ENCODE measurements around the gene ASXL3.

ASXL3 gene

GRCh38 chr18:33733376-33733775 is 155.4 kb downstream of the ASXL3 start:
- Histone ChIP-seq H2AFZ (ENCODE audit: low read depth, low read length) (no peak overlapping the region), H4K20me1 (ENCODE audit: insufficient read depth, low read length) (no peaks in the 10 kb centered on the region), H3K36me3 (ENCODE audit: insufficient read depth, low read length) (no peaks in the 10 kb centered on the region), H3K79me2 (ENCODE audit: insufficient read depth, low read length) (no peaks in the 10 kb centered on the region), H3K9me3 (ENCODE audit: insufficient read depth, low read length, severe bottlenecking) (no peaks in the 10 kb centered on the region), H3K4me2 (ENCODE audit: insufficient read depth, low read length) (no peak overlapping the region), H3K4me1 (ENCODE audit: insufficient read depth, low read length) (no peaks in the 10 kb centered on the region), H3K4me3 (ENCODE audit: low read depth in 1 of 2, low read length in 2 of 2) (no peak overlapping the region), H3K27ac (ENCODE audit: low read length) (no peak overlapping the region), H3K27me3 (ENCODE audit: insufficient read depth, low read length, poor library complexity) (no peaks in the 10 kb centered on the region), H3K9ac (ENCODE audit: low read depth, low read length) (no peak overlapping the region)
- TF ChIP-seq EZH2 (IDR thresholded peaks at IDR 0.05; ENCODE audit: borderline replicate concordance, low read depth, low read length, severe bottlenecking) (no peak), CTCF (IDR thresholded peaks at IDR 0.05; ENCODE audit: borderline replicate concordance, extremely low read depth, low read length, poor library complexity, severe bottlenecking) (no peak)
- ATAC-seq (ENCODE audit: insufficient read depth, low read depth), result no peak
- DNase-seq, result no peak

GRCh38 chr18:33735428-33735827 is 157.4 kb downstream of the ASXL3 start:
- no peak for TF ChIP-seq CTCF (IDR thresholded peaks at IDR 0.05; ENCODE audit: borderline replicate concordance, extremely low read depth, low read length, poor library complexity, severe bottlenecking)
- TF ChIP-seq EZH2 (IDR thresholded peaks at IDR 0.05; ENCODE audit: borderline replicate concordance, low read depth, low read length, severe bottlenecking), result no peak
- no peak overlapping the region for H3K4me3 ChIP-seq (ENCODE audit: low read depth in 1 of 2, low read length in 2 of 2)
- no peaks in the 10 kb centered on the region for H4K20me1 ChIP-seq (ENCODE audit: insufficient read depth, low read length)
- H3K4me2 ChIP-seq (ENCODE audit: insufficient read depth, low read length), result no peak overlapping the region
- H3K9ac ChIP-seq (ENCODE audit: low read depth, low read length), result no peak overlapping the region
- no peaks in the 10 kb centered on the region for H3K79me2 ChIP-seq (ENCODE audit: insufficient read depth, low read length)
- ATAC-seq (ENCODE audit: insufficient read depth, low read depth) (no peak), DNase-seq (no peak)
- H3K27me3 ChIP-seq (ENCODE audit: insufficient read depth, low read length, poor library complexity), result no peaks in the 10 kb centered on the region
- no peaks in the 10 kb centered on the region for H3K36me3 ChIP-seq (ENCODE audit: insufficient read depth, low read length)
- no peaks in the 10 kb centered on the region for H3K4me1 ChIP-seq (ENCODE audit: insufficient read depth, low read length)
- H2AFZ ChIP-seq (ENCODE audit: low read depth, low read length), result no peak overlapping the region
- H3K27ac ChIP-seq (ENCODE audit: low read length), result no peak overlapping the region
- no peaks in the 10 kb centered on the region for H3K9me3 ChIP-seq (ENCODE audit: insufficient read depth, low read length, severe bottlenecking)

GRCh38 chr18:33741760-33742159 is 163.7 kb downstream of the ASXL3 start:
- H3K9ac ChIP-seq (ENCODE audit: low read depth, low read length), result no peak overlapping the region
- H3K4me2 ChIP-seq (ENCODE audit: insufficient read depth, low read length), result no peak overlapping the region
- ATAC-seq (ENCODE audit: insufficient read depth, low read depth) (no peak), DNase-seq (no peak)
- no peaks in the 10 kb centered on the region for H3K36me3 ChIP-seq (ENCODE audit: insufficient read depth, low read length)
- H3K4me1 ChIP-seq (ENCODE audit: insufficient read depth, low read length), result no peaks in the 10 kb centered on the region
- H4K20me1 ChIP-seq (ENCODE audit: insufficient read depth, low read length), result no peaks in the 10 kb centered on the region
- H3K4me3 ChIP-seq (ENCODE audit: low read depth in 1 of 2, low read length in 2 of 2), result no peak overlapping the region
- no peaks in the 10 kb centered on the region for H3K79me2 ChIP-seq (ENCODE audit: insufficient read depth, low read length)
- no peak for TF ChIP-seq CTCF (IDR thresholded peaks at IDR 0.05; ENCODE audit: borderline replicate concordance, extremely low read depth, low read length, poor library complexity, severe bottlenecking)
- no peak for TF ChIP-seq EZH2 (IDR thresholded peaks at IDR 0.05; ENCODE audit: borderline replicate concordance, low read depth, low read length, severe bottlenecking)
- H3K27ac ChIP-seq (ENCODE audit: low read length), result no peak overlapping the region
- H3K9me3 ChIP-seq (ENCODE audit: insufficient read depth, low read length, severe bottlenecking), result no peaks in the 10 kb centered on the region
- no peak overlapping the region for H2AFZ ChIP-seq (ENCODE audit: low read depth, low read length)
- no peaks in the 10 kb centered on the region for H3K27me3 ChIP-seq (ENCODE audit: insufficient read depth, low read length, poor library complexity)
